PC-3 (cell line): ENCODE measurements around the gene GHRHR.

Experiments used
- CTCF ChIP-seq: fragments of 300-600 bp; sonication (generic); conservative IDR thresholded peaks from 2 replicates; pipeline ENCODE4 v1.5.1; 2017; ENCODE audit warnings: antibody characterized with exemption, low read depth, mild to moderate bottlenecking, low read length
- EZH2 ChIP-seq: fragments of 300-600 bp; sonication (generic); IDR thresholded peaks from one replicate; pipeline ENCODE4 v1.6.1; 2017; ENCODE audit warnings: antibody characterized with exemption, mild to moderate bottlenecking, low read length; ENCODE audit not compliant: unreplicated experiment
- EZH2phosphoT487 ChIP-seq: fragments of 300-600 bp; sonication (generic); IDR thresholded peaks from 2 replicates; pipeline ENCODE4 v1.6.1; 2018; ENCODE audit warnings: mild to moderate bottlenecking, antibody characterized with exemption, low read length, borderline replicate concordance

GRCh38 chr7:31003097-31003496 lies 39.3 kb downstream of the GHRHR start:
- TF ChIP-seq CTCF (no peak), EZH2 (no peak), EZH2phosphoT487 (no peak)
